PFSK-1 (cell line): Measurements from ENCODE around the gene RLN3.

Experiments used
- POLR2AphosphoS5 ChIP-seq: IDR thresholded peaks from 2 replicates; pipeline ENCODE4 v1.6.1; 2012; ENCODE audit warnings: low read depth, mild to moderate bottlenecking, control low read depth, low read length, moderate library complexity
- REST ChIP-seq, 2 experiments: IDR thresholded peaks; 2 replicates each; pipeline versions ENCODE4 v1.6.1 to v1.8.0; 2011 to 2012; ENCODE audit warnings: low read depth in 2 of 2, low read length in 2 of 2, control low read depth in 1 of 2, inconsistent platforms in 1 of 2, mild to moderate bottlenecking in 1 of 2, moderate library complexity in 1 of 2; ENCODE audit not compliant: insufficient read depth in 1 of 2
- SIN3A ChIP-seq: IDR thresholded peaks from 2 replicates; pipeline ENCODE4 v1.6.1; 2012; ENCODE audit warnings: mild to moderate bottlenecking, low read length, moderate library complexity, borderline replicate concordance; ENCODE audit not compliant: insufficient read depth
- TAF1 ChIP-seq: IDR thresholded peaks from 2 replicates; pipeline ENCODE4 v1.6.1; 2012; ENCODE audit warnings: low read length, control low read depth, borderline replicate concordance; ENCODE audit not compliant: insufficient read depth

GRCh38 chr19:13987101-13987890, 40.7 kb upstream of the RLN3 start:
- TF ChIP-seq TAF1 (no peak), POLR2AphosphoS5 (no peak), SIN3A (no peak), REST (IDR thresholded peaks at IDR 0.05; ENCODE audit: insufficient read depth in 1 of 2, low read depth in 2 of 2, low read length in 2 of 2) (no peak)
